H9 (cell line): ENCODE data around the gene APPBP2. TPM values are rescaled to one million over a fixed set of nuclear protein-coding genes. Genes with fewer than 3 reads are reported as not detected.

ENCODE experiments used
- DNase-seq: peaks from one replicate; pipeline ENCODE4 v3.0.0-alpha.2; 2017
- H2AFZ ChIP-seq: one replicate; pipeline ENCODE4 v1.6.1; 2013; ENCODE audit warnings: mild to moderate bottlenecking, low read length, control low read depth, moderate library complexity
- H2AK5ac ChIP-seq: 2 replicates; pipeline ENCODE4 v1.6.1; 2013; ENCODE audit warnings: low read length, control low read depth, mixed read lengths; ENCODE audit not compliant: insufficient read length
- H2BK120ac ChIP-seq: one replicate; pipeline ENCODE4 v1.6.1; 2013; ENCODE audit warnings: low read depth, mild to moderate bottlenecking, low read length, control low read depth, inconsistent platforms; ENCODE audit not compliant: poor library complexity, severe bottlenecking
- H2BK12ac ChIP-seq: 2 replicates; pipeline ENCODE4 v1.6.1; 2013; ENCODE audit warnings: low read length, control low read depth, mixed read lengths, low read depth; ENCODE audit not compliant: insufficient read length
- H2BK15ac ChIP-seq: 2 replicates; pipeline ENCODE4 v1.6.1; 2013; ENCODE audit warnings: low read depth, low read length, control low read depth
- H2BK20ac ChIP-seq: one replicate; pipeline ENCODE4 v1.6.1; 2013; ENCODE audit warnings: low read depth, mild to moderate bottlenecking, low read length, control low read depth, inconsistent platforms; ENCODE audit not compliant: poor library complexity, severe bottlenecking
- H2BK5ac ChIP-seq: 2 replicates; pipeline ENCODE4 v1.6.1; 2013; ENCODE audit warnings: low read length, control low read depth, mixed read lengths; ENCODE audit not compliant: insufficient read length
- H3K14ac ChIP-seq: 2 replicates; pipeline ENCODE4 v1.6.1; 2013; ENCODE audit warnings: low read length, control low read depth; ENCODE audit not compliant: insufficient read depth
- H3K18ac ChIP-seq: 2 replicates; pipeline ENCODE4 v1.6.1; 2013; ENCODE audit warnings: low read depth, mild to moderate bottlenecking, mixed read lengths, low read length, control low read depth; ENCODE audit not compliant: insufficient read length
- H3K23ac ChIP-seq: 2 replicates; pipeline ENCODE4 v1.6.1; 2013; ENCODE audit warnings: low read length, control low read depth, mixed read lengths, low read depth; ENCODE audit not compliant: insufficient read length
- H3K23me2 ChIP-seq: 2 replicates; pipeline ENCODE4 v1.6.1; 2013; ENCODE audit warnings: low read depth, mild to moderate bottlenecking, mixed read lengths, low read length, control low read depth; ENCODE audit not compliant: insufficient read length, poor library complexity, severe bottlenecking
- H3K27ac ChIP-seq: 2 replicates; pipeline ENCODE4 v1.5.1; 2013; ENCODE audit warnings: low read length, control low read depth, mixed read lengths, low read depth; ENCODE audit not compliant: insufficient read length
- H3K27me3 ChIP-seq: 2 replicates; pipeline ENCODE4 v1.6.1; 2013; ENCODE audit warnings: low read length, control low read depth, inconsistent platforms; ENCODE audit not compliant: insufficient read depth
- H3K4ac ChIP-seq: 2 replicates; pipeline ENCODE4 v1.6.1; 2013; ENCODE audit warnings: low read depth, mild to moderate bottlenecking, control low read depth, inconsistent platforms, low read length, moderate library complexity
- H3K4me1 ChIP-seq: 2 replicates; pipeline ENCODE4 v1.6.1; 2013; ENCODE audit warnings: low read length, control low read depth, inconsistent platforms; ENCODE audit not compliant: insufficient read depth
- H3K4me2 ChIP-seq: 2 replicates; pipeline ENCODE4 v1.6.1; 2013; ENCODE audit warnings: low read length, control low read depth, mixed read lengths; ENCODE audit not compliant: insufficient read length, insufficient read depth
- H3K56ac ChIP-seq: 2 replicates; pipeline ENCODE4 v1.6.1; 2013; ENCODE audit warnings: low read depth, mild to moderate bottlenecking, mixed read lengths, low read length, control low read depth; ENCODE audit not compliant: insufficient read length
- H3K79me1 ChIP-seq: 2 replicates; pipeline ENCODE4 v1.6.1; 2013; ENCODE audit warnings: low read depth, mild to moderate bottlenecking, moderate library complexity, low read length, control low read depth, inconsistent platforms; ENCODE audit not compliant: insufficient read depth, poor library complexity, severe bottlenecking
- H3K79me2 ChIP-seq: 2 replicates; pipeline ENCODE4 v1.6.1; 2013; ENCODE audit warnings: low read length, control low read depth, inconsistent platforms; ENCODE audit not compliant: insufficient read depth
- H3K9ac ChIP-seq: 2 replicates; pipeline ENCODE4 v1.6.1; 2013; ENCODE audit warnings: low read length, control low read depth, mixed read lengths; ENCODE audit not compliant: insufficient read length; ENCODE audit errors: extremely low read depth
- H3K9me3 ChIP-seq: one replicate; pipeline ENCODE4 v1.6.1; 2013; ENCODE audit warnings: low read depth, low read length, inconsistent platforms; ENCODE audit not compliant: control insufficient read depth
- H3T11ph ChIP-seq: one replicate; pipeline ENCODE4 v1.6.1; 2013; ENCODE audit warnings: mild to moderate bottlenecking, low read length, control low read depth, inconsistent platforms
- H4K20me1 ChIP-seq: one replicate; pipeline ENCODE4 v1.6.1; 2013; ENCODE audit not compliant: control insufficient read depth, insufficient read length, insufficient read depth
- H4K5ac ChIP-seq: 2 replicates; pipeline ENCODE4 v1.6.1; 2013; ENCODE audit warnings: low read depth, mild to moderate bottlenecking, mixed read lengths, low read length, control low read depth; ENCODE audit not compliant: insufficient read length
- H4K8ac ChIP-seq: replicated peaks from 2 replicates; pipeline ENCODE4 v1.6.1; 2013; ENCODE audit warnings: low read length, control low read depth, mixed read lengths, low read depth; ENCODE audit not compliant: insufficient read length
- H4K91ac ChIP-seq: 2 replicates; pipeline ENCODE4 v1.6.1; 2013; ENCODE audit warnings: low read depth, mild to moderate bottlenecking, moderate library complexity, mixed read lengths, low read length, control low read depth; ENCODE audit not compliant: insufficient read length
- H3K27ac Mint-ChIP-seq, 3 experiments: 2 replicates in 2 of 3; 3 replicates in 1 of 3; pipeline ENCODE4 v1.8.0; 2020 to 2021; ENCODE audit warnings: mixed read lengths in 3 of 3, mild to moderate bottlenecking in 1 of 3, moderate library complexity in 1 of 3
- H3K27me3 Mint-ChIP-seq: 2 replicates; pipeline ENCODE4 v1.8.0; 2021; ENCODE audit warnings: low read depth, mild to moderate bottlenecking, moderate library complexity, mixed read lengths
- H3K36me3 Mint-ChIP-seq, 3 experiments: 2 replicates in 2 of 3; 3 replicates in 1 of 3; pipeline ENCODE4 v1.8.0; 2020 to 2021; ENCODE audit warnings: low read depth in 3 of 3, mixed read lengths in 3 of 3; ENCODE audit not compliant: insufficient read depth in 1 of 3
- H3K4me1 Mint-ChIP-seq, 2 experiments: 2 replicates each; pipeline ENCODE4 v1.8.0; 2020; ENCODE audit warnings: mixed read lengths in 2 of 2
- H3K4me3 Mint-ChIP-seq, 2 experiments: 2 replicates in 1 of 2; 3 replicates in 1 of 2; pipeline ENCODE4 v1.8.0; 2020 to 2021; ENCODE audit warnings: mild to moderate bottlenecking in 2 of 2, mixed read lengths in 2 of 2, moderate library complexity in 1 of 2
- H3K9me3 Mint-ChIP-seq, 2 experiments: 2 replicates in 1 of 2; 3 replicates in 1 of 2; pipeline ENCODE4 v1.8.0; 2020; ENCODE audit warnings: mild to moderate bottlenecking in 2 of 2, mixed read lengths in 2 of 2, moderate library complexity in 1 of 2
- WGBS: extraction: QIAGEN DNeasy Blood & Tissue Kit; methylation state at CpG from one replicate; pipeline ENCODE4 v1.1.7; 2013; ENCODE audit warnings: missing lambda C conversion rate, low lambda C conversion rate, mixed read lengths; ENCODE audit not compliant: insufficient read length; ENCODE audit errors: extremely low coverage; 5-methylcytosine and 5-hydroxymethylcytosine counted together
- total RNA-seq: library from RNA; stranded (reverse); gene quantifications from 2 replicates; pipeline ENCODE4 v1.2.1, GENCODE V29; 2021
- TF ChIP-seq, protein P1 (sequence below): fragments of 200-600 bp; sonication (generic); conservative IDR thresholded peaks from 3 replicates; pipeline ENCODE4 v1.8.0; 2021; ENCODE audit warnings: antibody characterized with exemption, mild to moderate bottlenecking

APPBP2 gene
- total RNA-seq, 1 experiment from 2014 or later, result 17.0 TPM

DNA sequence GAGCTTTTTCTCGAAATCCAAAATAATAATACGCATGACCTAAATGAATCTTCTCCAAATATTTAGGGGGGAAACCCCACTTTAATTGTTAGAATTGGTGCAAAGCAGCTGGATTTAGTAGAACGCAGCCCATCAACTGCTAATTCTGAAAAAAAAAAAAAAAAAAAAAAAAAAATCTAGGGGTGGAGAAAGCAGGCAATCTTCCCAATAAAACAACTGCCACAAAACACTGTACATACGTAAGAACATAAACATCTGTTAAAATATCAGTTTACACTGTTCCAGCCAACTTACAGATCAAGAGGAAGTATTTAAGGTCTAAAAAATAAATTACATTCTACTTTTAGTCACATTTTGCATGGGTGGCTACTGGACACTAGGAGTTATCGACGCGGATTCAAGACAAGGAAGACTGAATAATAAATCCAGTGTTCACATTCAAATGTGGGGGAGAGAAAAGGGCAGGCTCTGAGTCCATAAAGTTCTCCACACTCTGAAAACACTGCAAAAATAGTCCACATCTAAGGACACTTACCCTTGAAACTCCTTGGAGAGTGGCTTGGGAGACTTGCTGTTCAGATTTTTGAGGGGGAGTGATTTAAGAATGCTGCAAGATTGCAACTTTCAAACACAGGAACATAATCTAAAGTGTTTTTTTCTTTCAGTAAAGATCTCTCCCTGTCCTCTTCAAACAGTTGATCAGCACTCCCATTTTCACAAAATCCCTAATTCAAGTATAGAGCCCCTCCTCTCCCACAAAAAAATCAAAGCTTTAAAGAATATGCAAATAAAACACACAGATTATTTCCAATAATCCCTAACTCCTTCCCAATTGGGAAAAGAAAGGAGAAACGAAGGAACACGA is 1.3 kb downstream of the APPBP2 start:
- Mint-ChIP-seq H3K27me3 (no peaks in the 10 kb centered on the region), H3K9me3 (peaks cover 0 to 17% of the 10 kb centered on the region in 2 experiments; a peak in 2 of 5 replicates), H3K36me3 (peaks cover 2 to 28% (median 20%) of the 10 kb centered on the region in 3 experiments; a peak in 6 of 7 replicates), H3K27ac (peak overlapping the region; percentile 64 to 99 (median 65); a peak in 6 of 7 replicates), H3K4me1 (peaks cover 11 to 20% of the 10 kb centered on the region in 2 experiments), H3K4me3 (peak overlapping the region; percentile 92 to 94)
- H4K5ac ChIP-seq, result no peak overlapping the region
- no peak overlapping the region for H2BK5ac ChIP-seq
- H4K8ac ChIP-seq, result no peak overlapping the region
- H3K23me2 ChIP-seq, result peaks cover 6% of the 10 kb centered on the region
- no peak for DNase-seq
- no peak overlapping the region for H2BK12ac ChIP-seq
- no CpG with 5 or more reads among the region's 9 CpGs for WGBS
- no peaks in the 10 kb centered on the region for H3K27me3 ChIP-seq
- no peak overlapping the region for H2BK20ac ChIP-seq
- H3T11ph ChIP-seq, result no peak overlapping the region
- no peak overlapping the region for H3K18ac ChIP-seq
- TF ChIP-seq, protein P1, sequence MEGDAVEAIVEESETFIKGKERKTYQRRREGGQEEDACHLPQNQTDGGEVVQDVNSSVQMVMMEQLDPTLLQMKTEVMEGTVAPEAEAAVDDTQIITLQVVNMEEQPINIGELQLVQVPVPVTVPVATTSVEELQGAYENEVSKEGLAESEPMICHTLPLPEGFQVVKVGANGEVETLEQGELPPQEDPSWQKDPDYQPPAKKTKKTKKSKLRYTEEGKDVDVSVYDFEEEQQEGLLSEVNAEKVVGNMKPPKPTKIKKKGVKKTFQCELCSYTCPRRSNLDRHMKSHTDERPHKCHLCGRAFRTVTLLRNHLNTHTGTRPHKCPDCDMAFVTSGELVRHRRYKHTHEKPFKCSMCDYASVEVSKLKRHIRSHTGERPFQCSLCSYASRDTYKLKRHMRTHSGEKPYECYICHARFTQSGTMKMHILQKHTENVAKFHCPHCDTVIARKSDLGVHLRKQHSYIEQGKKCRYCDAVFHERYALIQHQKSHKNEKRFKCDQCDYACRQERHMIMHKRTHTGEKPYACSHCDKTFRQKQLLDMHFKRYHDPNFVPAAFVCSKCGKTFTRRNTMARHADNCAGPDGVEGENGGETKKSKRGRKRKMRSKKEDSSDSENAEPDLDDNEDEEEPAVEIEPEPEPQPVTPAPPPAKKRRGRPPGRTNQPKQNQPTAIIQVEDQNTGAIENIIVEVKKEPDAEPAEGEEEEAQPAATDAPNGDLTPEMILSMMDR, result no peak
- H3K23ac ChIP-seq, result no peak overlapping the region
- peak overlapping the region; percentile 69 for H3K4me2 ChIP-seq
- H2BK120ac ChIP-seq, result no peak overlapping the region
- H3K56ac ChIP-seq, result no peak overlapping the region
- no peak overlapping the region for H3K27ac ChIP-seq
- H3K4ac ChIP-seq, result no peak overlapping the region
- no peaks in the 10 kb centered on the region for H3K4me1 ChIP-seq
- H4K91ac ChIP-seq, result no peak overlapping the region
- H2AK5ac ChIP-seq, result no peak overlapping the region
- H4K20me1 ChIP-seq, result no peaks in the 10 kb centered on the region
- H3K9ac ChIP-seq, result peak overlapping the region; percentile 77
- H3K14ac ChIP-seq, result no peak overlapping the region
- H3K79me2 ChIP-seq, result peaks cover 29% of the 10 kb centered on the region; the same call in 1 of the 2 replicates
- no peak overlapping the region for H2AFZ ChIP-seq
- no peak overlapping the region for H2BK15ac ChIP-seq
- no peaks in the 10 kb centered on the region for H3K9me3 ChIP-seq
- H3K79me1 ChIP-seq, result peaks cover 2% of the 10 kb centered on the region
